ENCODE data around the gene TMCO4.
"Not testable (repeated sequence)": the region's sequence is repeated elsewhere in the genome, so short reads cannot be mapped to it uniquely, and the experiment has no call there.

TMCO4 gene

DNA sequence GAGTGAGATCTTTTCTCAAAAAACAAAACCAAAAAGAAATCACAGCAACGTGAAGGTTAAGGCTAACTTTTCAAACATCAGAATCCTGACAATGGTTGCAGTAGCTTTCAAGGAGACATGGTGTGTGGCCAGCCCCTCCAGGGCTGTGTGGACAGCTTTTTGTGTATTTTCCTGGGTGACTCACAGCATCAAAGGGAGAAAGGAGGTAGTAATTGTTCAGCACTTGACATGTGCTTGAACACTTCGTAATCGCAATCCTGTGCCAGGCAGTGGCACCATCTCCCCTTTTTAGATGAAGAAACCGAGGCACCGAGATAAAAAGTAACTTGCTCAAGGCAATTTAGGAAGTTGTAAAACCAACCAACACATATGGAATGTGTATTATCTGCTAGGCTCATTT, 145.3 kb downstream of the TMCO4 start:
- no peak for FAIRE-seq

DNA sequence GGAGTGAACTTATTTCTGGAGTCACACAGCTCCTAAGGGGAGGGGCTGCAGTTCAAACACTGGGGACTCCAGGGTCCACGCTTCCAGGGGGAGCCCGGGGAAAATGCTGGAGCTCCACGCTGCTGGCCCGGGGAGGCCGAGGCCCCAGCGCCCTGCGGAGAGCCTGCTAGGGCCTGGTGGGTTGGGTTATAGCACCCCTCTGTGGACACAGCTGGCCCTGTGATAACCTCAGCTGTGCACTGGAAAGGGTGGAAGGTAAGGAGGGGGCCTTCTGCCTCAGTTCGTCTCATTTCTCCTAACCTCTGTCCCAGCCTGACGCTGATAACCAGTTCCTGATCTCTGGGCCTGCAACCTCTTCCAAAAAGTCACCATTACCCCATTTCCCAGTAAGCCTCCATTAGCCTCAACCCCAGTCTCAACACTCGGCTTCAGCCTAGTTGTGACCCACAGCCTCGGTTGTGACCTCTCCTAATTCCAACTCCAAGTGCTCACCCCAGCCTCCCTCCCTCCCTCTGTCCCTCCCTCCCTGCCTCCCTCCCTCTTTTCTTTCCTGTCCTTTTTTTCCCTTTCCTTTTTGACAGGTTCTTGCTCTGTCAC, 148.5 kb downstream of the TMCO4 start:
- no peak for FAIRE-seq

DNA sequence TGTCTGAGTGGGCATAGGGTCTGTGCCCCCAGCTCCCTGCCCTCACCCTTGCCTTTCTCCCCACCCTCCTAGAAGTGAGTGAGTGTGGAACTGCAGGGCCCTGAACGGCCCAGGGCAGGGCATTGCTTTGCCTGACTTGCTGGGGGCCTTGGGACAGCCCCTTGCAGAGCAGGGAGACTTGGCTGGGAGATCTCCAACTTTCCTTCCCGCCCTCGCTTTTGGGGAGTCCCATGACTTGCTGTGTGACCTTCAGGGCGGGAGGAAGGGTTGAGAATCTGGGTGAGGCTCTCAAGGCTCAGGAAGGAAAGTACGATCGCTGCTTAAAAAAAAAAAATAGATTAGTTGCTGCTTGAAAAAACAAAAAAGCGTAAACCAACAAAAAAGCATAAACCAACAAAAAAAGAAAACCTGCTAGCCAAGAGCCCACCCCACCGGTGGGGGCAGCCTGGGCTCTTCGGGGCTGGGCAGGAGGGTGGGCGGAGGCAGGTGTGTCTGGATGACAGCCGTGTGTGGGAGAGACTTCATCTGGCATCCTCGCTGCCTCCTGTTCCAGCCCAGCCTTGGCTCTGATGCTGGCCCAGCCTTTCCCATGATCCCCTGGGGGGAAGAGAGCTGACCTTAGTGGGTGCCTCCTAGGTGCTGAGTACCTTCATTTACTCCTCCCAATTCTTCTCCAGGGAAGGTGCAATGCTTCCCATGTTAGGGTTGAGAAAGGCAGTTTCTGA, 149.1 kb downstream of the TMCO4 start:
- no peak for FAIRE-seq

DNA sequence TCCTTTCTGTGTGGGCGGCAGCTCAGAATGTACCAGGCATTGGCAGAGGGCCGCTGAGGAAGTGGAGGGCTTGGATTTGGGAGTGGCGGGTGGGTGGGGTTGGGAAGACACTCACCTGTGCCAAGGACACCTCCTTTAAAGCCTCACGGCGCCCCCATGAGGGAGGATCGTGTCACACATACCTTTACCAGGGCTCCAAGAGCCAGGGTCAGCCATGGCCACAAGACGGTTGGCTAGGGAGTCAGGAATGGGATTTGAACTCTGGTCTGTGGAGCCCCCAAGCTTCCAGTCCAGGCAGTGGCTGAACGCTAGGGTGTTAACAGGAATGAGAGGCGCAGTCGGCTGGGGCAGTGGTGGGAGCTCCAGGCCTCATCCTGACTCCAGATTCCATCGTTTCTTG, 151.0 kb downstream of the TMCO4 start:
- FAIRE-seq = no peak

DNA sequence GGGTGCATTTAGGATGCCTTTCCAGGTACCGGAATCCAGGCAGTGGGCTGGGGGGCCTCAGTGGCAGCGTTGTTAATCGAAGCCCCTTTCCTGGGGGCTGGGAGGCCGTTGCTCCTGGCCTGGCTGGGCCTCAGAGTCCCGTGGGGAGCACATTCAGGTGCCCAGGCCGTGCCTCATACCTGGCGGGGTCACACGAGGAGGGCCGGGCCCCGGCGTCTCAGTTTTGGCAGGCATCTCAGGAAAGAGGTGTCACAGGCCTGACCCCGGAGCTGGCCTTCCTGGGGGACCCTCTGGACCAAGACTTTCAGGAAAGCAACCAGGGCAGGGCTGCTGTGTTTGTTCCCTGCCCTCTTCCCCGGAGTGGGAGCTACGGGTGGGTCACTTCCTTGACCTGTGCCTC, 151.5 kb downstream of the TMCO4 start:
- no peak for FAIRE-seq

DNA sequence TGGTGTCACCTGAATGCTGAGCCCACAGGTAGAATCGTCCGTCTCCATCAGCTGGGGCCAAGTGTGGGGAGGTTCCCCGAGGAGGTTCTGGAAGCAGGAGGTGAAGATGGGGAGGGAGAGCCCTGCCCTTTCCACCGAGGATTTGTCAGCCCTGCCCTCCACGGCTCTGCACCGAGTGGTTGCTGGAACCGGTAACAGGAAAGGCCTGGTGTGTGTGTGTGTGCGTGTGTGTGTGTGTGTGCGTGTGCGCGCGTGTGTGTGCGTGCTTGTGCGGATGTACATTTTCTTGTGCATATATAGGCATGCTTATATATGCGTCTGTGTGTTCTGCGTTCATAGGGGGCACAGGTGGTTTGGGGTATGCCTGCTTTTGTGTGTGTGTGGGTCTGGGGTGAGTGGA, 152.1 kb downstream of the TMCO4 start:
- no peak for FAIRE-seq

DNA sequence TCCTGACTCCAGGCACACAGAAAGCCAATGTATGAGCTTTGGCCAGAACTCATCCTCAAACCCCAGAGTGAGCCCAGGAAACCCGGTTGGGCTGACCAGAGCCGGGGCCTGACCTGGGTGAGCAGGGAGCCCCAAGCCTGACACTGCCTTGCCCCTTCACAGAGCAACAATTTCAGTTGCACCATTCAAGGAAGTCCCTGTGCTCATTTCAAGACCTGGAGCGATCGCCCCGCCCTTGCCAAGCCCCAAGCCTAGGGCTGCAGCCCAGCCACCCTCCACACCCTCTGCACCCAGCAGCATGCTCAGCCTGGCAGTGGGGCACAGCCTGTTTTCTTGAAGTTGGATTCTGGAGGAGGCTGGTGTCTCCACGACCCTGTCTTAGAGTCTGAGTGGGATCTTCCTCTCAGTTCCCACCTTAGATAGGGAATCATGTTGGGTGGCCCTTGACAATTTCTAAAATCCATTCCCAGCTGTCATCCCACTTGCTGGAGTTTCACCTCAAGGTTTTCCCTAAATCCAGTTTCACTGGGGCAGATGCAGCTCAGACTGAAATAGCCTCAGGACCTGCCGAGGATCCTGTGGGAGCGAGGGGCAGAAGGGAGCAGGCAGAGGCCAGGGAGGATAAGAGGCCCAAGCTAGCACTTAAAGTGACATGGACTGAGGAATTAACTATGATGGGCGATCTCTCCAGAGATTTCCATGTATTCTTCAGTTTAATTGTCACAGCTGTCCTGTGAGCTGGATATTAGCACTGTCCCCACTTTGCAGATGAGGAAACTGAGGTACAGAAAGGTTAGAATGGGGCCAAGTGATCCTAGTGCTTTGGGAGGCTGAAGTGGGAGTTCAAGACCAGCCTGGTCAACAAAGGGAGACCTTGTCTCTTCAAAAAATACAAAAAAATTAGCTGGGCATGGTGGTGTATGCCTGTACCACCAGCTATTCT, 153.1 kb downstream of the TMCO4 start:
- FAIRE-seq = no peak

DNA sequence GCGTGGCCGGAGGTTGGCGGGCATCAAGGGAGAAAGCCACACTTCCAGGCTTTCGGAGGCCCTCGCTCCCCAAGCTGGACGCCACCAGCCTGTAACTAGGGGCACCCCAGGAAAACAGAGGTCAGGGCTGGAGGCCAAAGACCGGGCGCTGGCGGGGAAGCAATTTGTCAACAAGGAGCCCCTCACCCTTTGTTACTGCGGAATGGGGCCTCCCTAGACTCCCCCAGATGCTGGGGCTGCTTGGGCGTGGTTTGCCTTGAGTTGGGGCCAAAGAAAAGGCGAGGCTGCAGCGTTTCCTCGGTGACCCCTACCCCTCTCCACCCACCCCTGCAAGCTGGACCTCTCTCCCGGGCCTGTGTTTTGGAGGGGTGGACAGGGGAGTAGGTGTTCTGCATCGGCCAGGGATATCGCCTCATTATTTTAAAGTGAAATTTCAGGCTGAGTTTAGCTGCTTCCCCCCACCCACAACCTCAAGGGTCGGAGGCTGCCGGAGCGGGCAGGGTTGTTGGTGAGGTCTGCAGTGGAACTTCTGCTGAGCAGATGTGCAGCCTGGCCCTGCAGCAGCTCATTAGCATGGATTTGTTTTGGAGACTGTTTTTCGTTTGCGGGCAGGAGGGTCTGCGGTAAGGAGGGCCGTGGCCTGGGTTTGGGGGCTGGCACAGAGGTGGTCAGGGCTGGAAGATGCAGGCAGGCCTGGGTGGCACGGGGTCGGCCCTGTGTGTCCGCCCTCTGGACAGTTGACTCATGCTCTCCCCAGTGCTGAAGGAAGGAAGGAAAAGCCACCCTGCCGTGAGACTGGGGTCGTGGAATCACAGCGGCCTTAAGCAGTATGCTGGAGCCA, 154.1 kb downstream of the TMCO4 start:
- FAIRE-seq = no peak

DNA sequence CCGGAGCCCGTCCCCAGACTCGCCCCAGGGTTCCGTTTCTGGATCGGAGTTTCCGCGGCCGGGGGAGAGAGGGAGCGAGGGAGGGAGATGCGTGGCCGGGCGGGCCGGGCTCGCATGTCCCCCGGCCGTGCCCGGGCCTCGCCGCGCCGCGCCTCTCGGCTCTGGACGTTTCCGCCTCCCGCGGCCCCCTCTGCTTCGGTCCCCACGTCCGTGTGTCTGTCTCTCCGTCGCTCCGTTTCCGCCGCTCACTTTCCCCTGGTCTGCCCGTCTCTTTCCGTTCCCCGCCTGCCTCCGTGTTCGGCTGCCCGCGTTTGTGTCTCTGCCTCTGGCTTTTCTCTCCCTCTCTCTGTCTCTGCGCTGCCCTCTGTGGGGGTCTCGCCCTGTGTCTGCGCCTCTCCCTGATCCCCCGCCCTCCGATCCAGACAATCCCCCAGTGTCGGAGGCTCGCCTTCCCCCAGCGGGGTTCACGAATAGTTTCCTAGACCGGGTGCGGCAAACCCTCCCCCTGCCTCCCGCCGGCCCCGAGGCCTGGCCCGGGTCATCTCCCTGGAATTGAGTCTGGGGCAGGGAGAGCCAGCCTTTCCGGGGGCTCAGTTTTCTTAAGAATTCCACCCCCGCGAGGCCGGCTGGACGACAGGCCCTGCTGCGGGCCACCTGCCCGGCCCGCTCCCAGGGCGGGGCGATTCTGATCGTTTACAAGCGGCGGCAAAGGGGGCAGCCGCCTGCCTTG, 154.9 kb downstream of the TMCO4 start:
- no peak for FAIRE-seq

DNA sequence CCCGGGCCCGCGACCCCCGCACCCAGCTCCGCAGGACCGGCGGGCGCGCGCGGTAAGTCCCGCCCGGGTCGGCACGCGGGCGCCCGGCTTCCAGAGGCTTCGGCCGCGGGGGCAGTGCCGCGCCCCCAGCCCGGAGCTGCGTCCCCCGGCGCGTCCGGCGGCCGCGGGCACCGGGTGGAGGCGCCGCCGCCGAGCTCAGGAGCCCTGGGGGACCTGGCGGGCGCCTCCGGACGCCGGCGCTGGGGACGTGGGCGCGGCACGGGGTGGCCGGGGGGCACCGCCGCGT, 155.4 kb downstream of the TMCO4 start:
- no peak for FAIRE-seq

DNA sequence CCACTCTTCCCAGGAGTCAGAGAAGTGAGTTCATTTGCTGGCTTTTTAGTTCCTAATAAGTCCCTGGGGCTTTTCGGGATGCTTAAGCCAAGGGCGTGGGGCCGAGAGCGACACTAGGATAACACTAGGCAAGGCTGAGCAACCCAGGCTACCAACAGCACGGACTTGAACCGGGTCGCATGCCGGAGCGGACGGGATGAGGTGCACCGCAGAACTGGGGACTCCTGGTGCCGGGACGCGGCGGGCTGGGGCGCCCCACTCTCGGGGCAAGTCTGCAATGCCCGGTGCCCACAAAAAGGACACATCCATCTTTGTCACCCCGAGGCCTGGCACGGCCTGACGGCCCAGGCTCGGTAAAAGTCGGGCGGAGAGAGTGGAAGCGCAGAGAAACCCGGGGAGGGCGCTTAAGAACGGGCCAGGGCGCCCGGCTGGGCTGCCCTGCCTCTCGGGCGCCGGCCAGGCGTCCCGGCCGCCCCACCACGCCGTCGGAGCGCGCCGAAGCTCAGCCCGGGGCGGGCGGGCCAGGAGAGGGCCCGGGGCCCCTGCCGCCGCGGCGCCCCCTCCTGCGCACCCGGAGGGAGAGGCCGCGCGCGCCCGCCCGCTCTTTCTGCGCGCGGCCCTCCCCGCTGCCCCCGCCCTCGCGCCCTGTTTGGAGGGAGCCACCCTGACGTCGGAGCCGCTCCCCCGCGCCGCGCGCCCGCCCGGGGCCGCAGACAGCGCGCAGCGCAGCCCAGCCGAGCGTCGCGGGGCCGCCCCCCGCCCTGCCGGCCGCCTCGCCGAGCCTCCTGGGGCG, 155.9 kb downstream of the TMCO4 start, which contains the start of gene NBL1:
Gene NBL1 (plus strand): TSS at position 710 of the 793 bp plus-strand sequence. CDS start 10,720 bp downstream, outside the sequence.
- FAIRE-seq = no peak

DNA sequence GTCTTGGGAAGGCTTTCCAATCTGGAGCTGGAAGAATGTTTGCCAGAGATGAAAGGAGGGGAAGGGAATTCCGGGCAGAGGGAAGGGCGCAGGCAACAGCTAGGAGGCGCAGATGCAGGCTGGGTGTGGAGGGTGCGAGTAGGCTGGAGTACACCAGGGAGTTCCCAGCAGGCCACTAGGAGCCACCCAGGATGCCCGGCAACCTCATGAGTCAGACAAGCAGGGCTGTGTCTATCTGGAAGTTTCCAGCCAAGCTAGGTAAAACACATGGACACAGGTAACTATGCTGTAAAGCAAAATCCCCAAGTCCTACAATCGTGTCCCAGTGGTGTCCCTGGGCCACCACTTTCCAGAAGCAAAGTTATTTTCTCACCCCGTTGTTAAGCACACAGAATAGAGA, 156.6 kb downstream of the TMCO4 start:
- FAIRE-seq = no peak

DNA sequence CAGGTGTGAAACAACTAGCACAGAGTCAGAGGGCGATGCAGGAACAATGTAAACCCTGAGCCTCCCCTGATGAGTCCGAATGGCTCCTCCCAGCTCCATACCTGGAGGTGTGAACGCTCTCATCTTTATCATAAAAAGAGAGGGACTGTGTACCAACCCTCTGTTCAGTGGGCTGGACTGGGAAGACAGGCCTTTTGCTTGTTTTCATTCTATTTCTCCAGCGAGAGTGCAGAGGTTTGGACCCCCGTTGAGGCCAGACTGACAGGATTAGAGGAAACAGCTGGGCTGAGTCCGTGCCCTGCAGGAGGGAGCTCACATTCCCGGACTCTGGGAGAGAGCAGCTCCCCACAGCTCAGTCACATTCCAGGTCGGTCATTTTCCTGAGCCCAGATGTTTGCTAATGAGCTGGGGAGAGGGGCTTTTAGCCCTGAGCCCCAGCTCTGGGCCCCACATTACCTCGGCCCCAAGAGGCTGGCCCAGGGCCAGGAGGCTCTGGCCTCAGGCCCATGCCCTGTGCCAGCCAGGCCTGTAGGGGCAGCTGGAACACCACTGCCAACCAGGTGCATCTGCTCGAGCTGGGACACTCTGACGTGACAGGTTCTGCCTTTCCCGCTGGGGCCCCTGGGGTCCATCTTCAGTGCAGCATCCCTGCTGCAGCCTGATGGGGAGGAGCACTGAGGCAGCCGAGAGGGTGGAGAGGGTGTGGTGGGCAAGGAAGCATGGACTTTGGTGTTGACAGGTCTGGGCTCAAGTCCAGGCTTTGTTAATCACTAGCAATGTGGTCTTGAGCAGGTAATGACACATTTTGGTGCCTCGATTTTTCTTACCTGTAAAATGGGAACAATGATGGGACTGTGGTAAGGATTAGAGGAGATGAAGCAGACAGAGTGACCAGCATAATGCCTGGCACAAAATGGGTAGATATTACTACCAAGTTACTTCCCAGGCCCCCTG, 159.1 kb downstream of the TMCO4 start:
- FAIRE-seq = no peak

DNA sequence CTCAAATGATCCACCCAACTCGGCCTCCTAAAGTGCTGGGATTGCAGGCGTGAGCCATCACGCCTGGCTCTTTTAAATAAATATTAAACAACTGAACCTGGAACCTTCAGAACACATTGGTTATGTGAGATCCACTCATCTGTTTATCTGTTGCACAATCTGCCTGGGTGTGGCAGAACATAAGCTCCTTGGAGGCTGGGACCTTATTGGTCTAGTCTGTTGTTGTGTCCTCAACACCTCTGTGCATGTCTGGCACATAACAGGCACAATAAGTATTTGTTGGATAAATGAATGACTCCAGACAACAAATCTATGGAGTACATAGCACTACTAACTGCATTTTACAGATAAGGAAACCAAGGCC, 159.7 kb downstream of the TMCO4 start:
- no peak for FAIRE-seq

DNA sequence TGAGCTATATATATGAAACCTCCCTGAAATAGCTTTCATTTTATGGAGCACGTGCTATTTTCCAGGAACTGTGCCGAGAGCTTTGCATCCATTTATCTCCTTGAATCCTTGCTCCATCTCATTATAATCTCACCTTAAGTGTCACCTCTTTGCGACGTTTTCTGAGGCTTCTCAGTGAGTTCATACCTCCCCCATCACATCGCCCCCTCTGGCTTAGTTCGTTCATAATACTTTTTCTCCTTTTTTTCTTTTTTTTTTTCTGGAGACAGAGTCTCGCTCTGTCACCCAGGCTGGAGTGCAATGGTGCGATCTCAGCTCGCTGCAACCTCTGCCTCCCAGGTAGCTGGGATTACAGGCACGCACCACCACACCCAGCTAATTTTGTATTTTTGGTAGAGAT, 160.5 kb downstream of the TMCO4 start:
- not testable (repeated sequence) for FAIRE-seq

DNA sequence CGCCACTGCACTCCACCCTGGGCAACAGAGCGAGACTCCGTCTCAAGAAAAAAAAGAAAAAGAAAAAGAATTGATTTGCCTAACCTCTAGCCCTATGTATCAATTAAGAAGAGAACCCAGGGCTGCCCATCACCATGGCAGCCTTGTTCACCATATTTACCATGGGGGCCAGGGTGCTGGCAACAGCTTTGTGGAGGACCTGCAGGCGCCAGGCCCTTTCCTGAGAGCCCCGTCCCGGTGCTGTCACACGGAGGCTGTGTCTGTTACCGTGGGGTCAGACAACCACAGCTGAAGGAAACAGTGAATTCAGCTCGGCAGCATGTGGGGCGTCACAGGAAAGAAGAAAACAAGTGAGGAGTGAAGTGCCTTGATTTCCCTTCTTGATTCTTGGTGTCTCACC, 162.1 kb downstream of the TMCO4 start:
- FAIRE-seq = no peak

DNA sequence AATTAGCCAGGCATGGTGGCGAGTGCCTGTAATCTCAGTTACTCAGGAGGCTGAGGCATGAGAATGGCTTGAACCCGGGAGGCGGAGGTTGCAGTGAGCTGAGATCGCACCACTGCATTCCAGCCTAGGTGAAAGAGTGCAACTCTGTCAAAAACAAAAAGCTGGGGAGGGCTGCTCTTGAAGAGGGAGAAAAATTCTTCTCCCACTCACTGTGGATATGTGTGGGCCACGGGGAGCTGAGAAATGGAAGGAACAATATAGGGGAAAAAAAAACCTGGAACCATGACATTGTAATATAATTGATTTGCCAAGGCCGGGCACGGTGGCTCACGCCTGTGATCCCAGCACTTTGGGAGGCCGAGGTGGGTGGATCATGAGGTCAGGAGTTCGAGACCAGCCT, 163.0 kb downstream of the TMCO4 start:
- FAIRE-seq = not testable (repeated sequence)

DNA sequence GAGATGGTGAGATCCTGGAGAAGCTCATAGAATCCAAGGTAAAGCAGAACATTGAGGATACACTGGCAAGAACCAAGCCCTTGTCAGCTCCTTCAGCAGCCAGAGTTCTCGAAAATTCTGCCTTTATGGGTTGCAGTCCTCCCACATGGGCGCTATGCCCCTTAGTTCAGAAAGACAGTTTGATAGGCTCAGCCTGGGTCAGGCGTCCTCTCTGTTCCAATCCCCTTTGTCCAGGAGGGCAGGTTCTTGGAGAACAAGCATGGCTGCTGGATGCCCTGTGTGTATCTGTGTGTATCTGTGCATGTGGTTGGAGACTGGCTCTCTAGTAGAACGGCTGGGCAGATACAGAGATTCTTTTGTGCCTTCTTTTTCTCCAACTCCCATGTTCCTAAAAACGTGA, 163.7 kb downstream of the TMCO4 start:
- FAIRE-seq = no peak

DNA sequence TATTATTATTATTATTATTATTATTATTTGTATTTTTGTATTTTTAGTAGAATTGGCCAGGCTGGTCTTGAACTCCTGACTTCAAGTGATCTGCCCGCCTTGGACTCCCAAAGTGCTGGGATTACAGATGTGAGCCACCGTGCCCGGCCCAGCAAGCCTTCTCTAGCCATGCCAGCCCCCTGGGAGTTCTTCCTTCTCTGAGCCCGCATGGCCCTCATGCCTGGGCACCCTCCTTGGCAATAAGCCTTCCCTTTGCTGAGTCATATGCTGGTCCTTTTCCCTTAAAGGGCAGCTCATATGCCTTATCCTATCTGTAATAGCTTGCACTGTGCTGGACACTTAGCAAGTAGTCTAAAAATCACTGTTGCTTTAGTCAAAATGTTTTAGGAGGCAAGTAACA, 164.1 kb downstream of the TMCO4 start:
- no peak for FAIRE-seq

DNA sequence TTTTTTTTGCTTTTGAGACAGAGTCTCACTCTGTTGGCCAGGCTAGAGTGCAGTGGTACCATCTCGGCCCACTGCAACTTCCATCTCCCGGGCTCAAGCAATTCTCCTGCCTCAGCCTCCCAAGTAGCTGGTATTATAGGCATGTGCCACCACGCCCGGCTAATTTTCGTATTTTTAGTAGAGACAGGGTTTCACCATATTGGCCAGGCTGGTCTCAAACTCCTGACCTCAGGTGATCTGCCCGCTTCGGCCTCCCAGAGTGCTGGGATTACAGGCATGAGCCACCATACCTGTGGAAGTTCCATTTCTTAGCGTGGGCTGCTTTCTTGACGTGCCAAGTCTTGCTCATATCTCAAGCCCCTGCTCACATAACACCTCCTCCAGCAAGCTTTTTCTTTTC, 164.7 kb downstream of the TMCO4 start:
- FAIRE-seq = not testable (repeated sequence)
